ENCODE data around the gene DST. TPM values are rescaled to one million over a fixed set of nuclear protein-coding genes. Genes with fewer than 3 reads are reported as not detected.

DST gene
- total and polyA plus RNA-seq, 2 of the 8 experiments (the other 6 are each of a cell fraction or from before 2014, with no cell fraction given), result 49.4 to 116 TPM

DNA sequence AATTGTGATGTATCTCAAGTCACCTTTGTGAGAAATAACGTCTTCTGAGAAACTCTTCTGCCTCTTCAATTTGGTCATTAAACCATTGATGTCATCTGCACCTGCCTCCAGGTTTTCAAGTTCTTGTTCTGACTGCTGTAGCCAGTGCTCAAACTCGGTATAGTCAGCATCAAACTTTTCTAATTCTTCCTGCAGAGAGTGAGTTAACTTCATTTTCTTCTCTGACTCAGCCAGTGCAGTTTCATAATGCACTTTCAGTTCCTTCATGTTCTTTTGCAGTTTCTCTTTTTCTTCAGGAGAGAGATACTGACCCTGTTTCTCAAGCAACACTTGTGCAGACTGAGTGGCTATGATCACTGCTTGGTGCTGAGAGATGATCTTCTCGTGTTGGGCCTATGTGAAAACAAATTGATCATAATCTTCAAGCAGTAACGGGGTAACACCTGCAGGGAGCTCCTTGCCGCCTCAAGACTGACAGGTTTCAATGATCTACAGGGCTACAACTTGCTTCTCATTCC is 48.8 kb downstream of the DST start:
- Histone ChIP-seq H3K79me1 (ENCODE audit: low read depth, low read length) (no peaks in the 10 kb centered on the region; the same call in 1 of the 2 replicates), H3K4me1 (replicated peaks in 1 of 4; ENCODE audit: control insufficient read depth in 3 of 4, insufficient read depth in 4 of 4, low read length in 3 of 4) (no peaks in the 10 kb centered on the region), H2BK15ac (ENCODE audit: low read length) (no peak overlapping the region), H3K27ac (ENCODE audit: low read depth, low read length) (no peak overlapping the region), H3K14ac (ENCODE audit: insufficient read length) (no peak overlapping the region), H3K9me3 (ENCODE audit: insufficient read depth in 2 of 2, low read depth in 1 of 2, low read length in 1 of 2) (no peaks in the 10 kb centered on the region), H3K36me3 (ENCODE audit: control insufficient read depth in 2 of 4, insufficient read depth in 4 of 4, low read length in 3 of 4) (peaks cover 13 to 67% (median 37%) of the 10 kb centered on the region in 4 experiments), H4K5ac (ENCODE audit: insufficient read length, low read depth, low read length) (no peak overlapping the region), H4K91ac (replicated peaks; ENCODE audit: insufficient read length, low read length) (no peak overlapping the region), H2BK12ac (ENCODE audit: low read depth, low read length) (no peak overlapping the region), H3K79me2 (ENCODE audit: control insufficient read depth in 1 of 2, insufficient read depth in 2 of 2, low read length in 2 of 2) (no peaks in the 10 kb centered on the region), H2AK5ac (ENCODE audit: low read depth, low read length) (no peak overlapping the region), H3K56ac (replicated peaks; ENCODE audit: insufficient read length, low read depth, low read length) (no peak overlapping the region), H3K4ac (replicated peaks; ENCODE audit: insufficient read length, low read depth, low read length) (no peak overlapping the region), H4K8ac (ENCODE audit: extremely low read depth, insufficient read depth, low read length) (no peak overlapping the region; the same call in 1 of the 2 replicates), H3K9ac (replicated peaks in 1 of 4; ENCODE audit: extremely low read depth in 1 of 4, low read depth in 3 of 4, low read length in 3 of 4) (no peak overlapping the region), H3K27me3 (replicated peaks in 1 of 4; ENCODE audit: control insufficient read depth in 3 of 4, extremely low read depth in 1 of 4, insufficient read depth in 3 of 4, low read length in 3 of 4) (no peaks in the 10 kb centered on the region), H2AFZ (ENCODE audit: low read length) (no peak overlapping the region), H2BK120ac (replicated peaks; ENCODE audit: low read depth, low read length) (no peak overlapping the region), H3K18ac (ENCODE audit: extremely low read depth, low read length) (no peak overlapping the region), H3K4me2 (ENCODE audit: insufficient read depth in 1 of 2, low read depth in 2 of 2, low read length in 2 of 2) (no peak overlapping the region), H3K23ac (ENCODE audit: insufficient read length) (no peak overlapping the region), H2BK20ac (ENCODE audit: low read length) (no peak overlapping the region), H2BK5ac (ENCODE audit: low read depth, low read length) (no peak overlapping the region), H3K23me2 (ENCODE audit: low read depth, low read length) (no peaks in the 10 kb centered on the region), H3K4me3 (ENCODE audit: extremely low read depth in 1 of 4, insufficient read depth in 2 of 4, low read depth in 3 of 4, low read length in 4 of 4) (no peak overlapping the region), H4K20me1 (replicated peaks in 1 of 2; ENCODE audit: control insufficient read depth in 1 of 2, insufficient read depth in 2 of 2, low read length in 2 of 2) (no peaks in the 10 kb centered on the region)
- 92% methylated on average over 5 of the region's 5 CpGs; no CpG with 5 or more reads in 1 of the 2 experiments for WGBS, 2 experiments (ENCODE audit: extremely low coverage in 1 of 2, insufficient coverage in 1 of 2, insufficient read length in 1 of 2, insufficient replicate concordance in 2 of 2, low coverage in 1 of 2, low lambda C conversion rate in 2 of 2, missing lambda C conversion rate in 1 of 2)
- ChIA-PET CTCF (ENCODE audit: partially characterized antibody) (interaction anchor here (0.7 to 6.3 kb wide), 28 partner anchors 10 to 279 kb away, joined by 3 to 48 read pairs (median 6); no protein-coding TSS in a partner anchor), POLR2A (ENCODE audit: partially characterized antibody) (no interaction called here)
- FAIRE-seq, result no peak
- no peak for DNase-seq (ENCODE audit: low read depth in 1 of 2, low spot score in 2 of 2)
- TF ChIP-seq TCF12 (IDR thresholded peaks at IDR 0.05; ENCODE audit: low read depth, low read length) (no peak), NANOG (IDR thresholded peaks at IDR 0.05; ENCODE audit: insufficient read depth, low read depth, low read length, poor library complexity, severe bottlenecking) (no peak), BCL11A (IDR thresholded peaks at IDR 0.05; ENCODE audit: low read depth in 2 of 2, low read length in 2 of 2) (no peak), EGR1 (IDR thresholded peaks at IDR 0.05; ENCODE audit: borderline replicate concordance, low read depth, low read length) (no peak), SIX5 (IDR thresholded peaks at IDR 0.05; ENCODE audit: low read depth, low read length) (no peak), POLR2A (IDR thresholded peaks at IDR 0.05; ENCODE audit: control extremely low read depth in 1 of 2, low read depth in 2 of 2, low read length in 2 of 2) (no peak), SRF (IDR thresholded peaks at IDR 0.05; ENCODE audit: low read depth, low read length) (no peak), NRF1 (IDR thresholded peaks at IDR 0.05; ENCODE audit: low read depth, low read length) (no peak), SIRT6 (IDR thresholded peaks at IDR 0.05; ENCODE audit: low read length) (no peak), RXRA (IDR thresholded peaks at IDR 0.05; ENCODE audit: insufficient read depth, low read depth, low read length) (no peak), MAFK (IDR thresholded peaks at IDR 0.05; ENCODE audit: low read depth, low read length) (no peak)
- TF ChIP-seq, protein P1, sequence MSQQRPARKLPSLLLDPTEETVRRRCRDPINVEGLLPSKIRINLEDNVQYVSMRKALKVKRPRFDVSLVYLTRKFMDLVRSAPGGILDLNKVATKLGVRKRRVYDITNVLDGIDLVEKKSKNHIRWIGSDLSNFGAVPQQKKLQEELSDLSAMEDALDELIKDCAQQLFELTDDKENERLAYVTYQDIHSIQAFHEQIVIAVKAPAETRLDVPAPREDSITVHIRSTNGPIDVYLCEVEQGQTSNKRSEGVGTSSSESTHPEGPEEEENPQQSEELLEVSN (IDR thresholded peaks at IDR 0.05), result no peak
- TF ChIP-seq, protein P2, sequence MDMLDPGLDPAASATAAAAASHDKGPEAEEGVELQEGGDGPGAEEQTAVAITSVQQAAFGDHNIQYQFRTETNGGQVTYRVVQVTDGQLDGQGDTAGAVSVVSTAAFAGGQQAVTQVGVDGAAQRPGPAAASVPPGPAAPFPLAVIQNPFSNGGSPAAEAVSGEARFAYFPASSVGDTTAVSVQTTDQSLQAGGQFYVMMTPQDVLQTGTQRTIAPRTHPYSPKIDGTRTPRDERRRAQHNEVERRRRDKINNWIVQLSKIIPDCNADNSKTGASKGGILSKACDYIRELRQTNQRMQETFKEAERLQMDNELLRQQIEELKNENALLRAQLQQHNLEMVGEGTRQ (IDR thresholded peaks at IDR 0.05; ENCODE audit: low read length), result no peak
